COLO829 (cell line): ENCODE data around the gene TSPAN9.

Experiments used
- DNase-seq: peaks from one replicate; pipeline ENCODE4 v3.0.0; 2012; ENCODE audit warnings: low spot score

Gene TSPAN9

GRCh38 chr12:3296409-3296701 is 219.2 kb downstream of the TSPAN9 start:
- DNase-seq = no peak

- no peak for DNase-seq
Observed at GRCh38 chr12:3298603-3299002, 221.4 kb downstream of the TSPAN9 start.

GRCh38 chr12:3299929-3300832 is 223.0 kb downstream of the TSPAN9 start:
- peak; percentile 52 for DNase-seq

GRCh38 chr12:3300833-3301401 is 223.7 kb downstream of the TSPAN9 start:
- no peak for DNase-seq

- DNase-seq = no peak
Observed at GRCh38 chr12:3302401-3303041, 225.3 kb downstream of the TSPAN9 start.

GRCh38 chr12:3303410-3304136 is 226.4 kb downstream of the TSPAN9 start:
- DNase-seq = no peak

GRCh38 chr12:3304436-3305165 is 227.4 kb downstream of the TSPAN9 start:
- peak; percentile 82 for DNase-seq

GRCh38 chr12:3305464-3305863 is 228.3 kb downstream of the TSPAN9 start:
- no peak for DNase-seq

GRCh38 chr12:3305904-3306619 is 228.9 kb downstream of the TSPAN9 start:
- DNase-seq = no peak

- DNase-seq = no peak
Observed at GRCh38 chr12:3307389-3307788, 230.2 kb downstream of the TSPAN9 start.

- DNase-seq = no peak
Observed at GRCh38 chr12:3308063-3308462, 230.9 kb downstream of the TSPAN9 start.

- DNase-seq = no peak
Observed at GRCh38 chr12:3308609-3309008, 231.4 kb downstream of the TSPAN9 start.

GRCh38 chr12:3309805-3310204 is 232.6 kb downstream of the TSPAN9 start:
- no peak for DNase-seq

- no peak for DNase-seq
Observed at GRCh38 chr12:3310271-3311026, 233.3 kb downstream of the TSPAN9 start.

GRCh38 chr12:3311027-3311402 is 233.8 kb downstream of the TSPAN9 start:
- DNase-seq = no peak

- DNase-seq = no peak
Observed at GRCh38 chr12:3311491-3312103, 234.4 kb downstream of the TSPAN9 start.

- peak; percentile 25 for DNase-seq
Observed at GRCh38 chr12:3313066-3313465, 235.9 kb downstream of the TSPAN9 start.

GRCh38 chr12:3313675-3314663 is 236.8 kb downstream of the TSPAN9 start:
- DNase-seq = no peak

- no peak for DNase-seq
Observed at GRCh38 chr12:3315201-3315661, 238.1 kb downstream of the TSPAN9 start.
